HEK293 (cell line): ENCODE measurements around the gene SEPTIN2.
A peak's percentile ranks its signal among the peaks of the same experiment; 100 is the strongest.

Source experiments
- GLIS2 ChIP-seq: fragments of 450-650 bp; formaldehyde crosslinking; IDR thresholded peaks from 2 replicates; pipeline ENCODE4 v1.5.1; 2016; ENCODE audit warnings: missing biosample characterization, missing genetic modification characterization
- SCRT2 ChIP-seq: fragments of 450-650 bp; formaldehyde crosslinking; IDR thresholded peaks from 2 replicates; pipeline ENCODE4 v1.5.1; 2016; ENCODE audit warnings: missing biosample characterization, missing genetic modification characterization
- ZBTB44 ChIP-seq: fragments of 450-650 bp; IDR thresholded peaks from 2 replicates; pipeline ENCODE4 v1.5.1; 2018; ENCODE audit warnings: missing biosample characterization, mild to moderate bottlenecking, missing genetic modification characterization
- ZBTB48 ChIP-seq: fragments of 450-650 bp; formaldehyde crosslinking; IDR thresholded peaks from 2 replicates; pipeline ENCODE4 v1.5.1; 2016; ENCODE audit warnings: missing biosample characterization, missing genetic modification characterization
- ZFHX2 ChIP-seq: fragments of 450-650 bp; formaldehyde crosslinking; conservative IDR thresholded peaks from 2 replicates; pipeline ENCODE4 v1.5.1; 2016; ENCODE audit warnings: missing biosample characterization, missing genetic modification characterization
- ZNF24 ChIP-seq: fragments of 450-650 bp; formaldehyde crosslinking; IDR thresholded peaks from 2 replicates; pipeline ENCODE4 v1.5.1; 2016; ENCODE audit warnings: missing biosample characterization, missing genetic modification characterization
- ZNF274 ChIP-seq, 2 experiments: fragments of 200-500 bp in 1 of 2; fragments of 450-650 bp in 1 of 2; sonication (Bioruptor generic) in 1 of 2; formaldehyde crosslinking in 1 of 2; IDR thresholded peaks; 2 replicates each; pipeline versions ENCODE4 v1.5.1 to v1.6.1; 2014 to 2016; ENCODE audit warnings: borderline replicate concordance in 1 of 2, inconsistent platforms in 1 of 2, low read length in 1 of 2, missing biosample characterization in 1 of 2, missing genetic modification characterization in 1 of 2
- ZNF280D ChIP-seq: fragments of 450-650 bp; formaldehyde crosslinking; IDR thresholded peaks from 2 replicates; pipeline ENCODE4 v1.5.1; 2016; ENCODE audit warnings: missing biosample characterization, missing genetic modification characterization
- ZNF501 ChIP-seq: fragments of 450-650 bp; formaldehyde crosslinking; IDR thresholded peaks from 2 replicates; pipeline ENCODE4 v1.5.1; 2016; ENCODE audit warnings: missing biosample characterization, missing genetic modification characterization
- ZNF530 ChIP-seq: fragments of 450-650 bp; formaldehyde crosslinking; IDR thresholded peaks from 2 replicates; pipeline ENCODE4 v1.5.1; 2016; ENCODE audit warnings: low read depth, missing biosample characterization, missing genetic modification characterization
- ZNF621 ChIP-seq: fragments of 450-650 bp; formaldehyde crosslinking; IDR thresholded peaks from 2 replicates; pipeline ENCODE4 v1.5.1; 2017; ENCODE audit warnings: missing biosample characterization, missing genetic modification characterization
- ZNF629 ChIP-seq: fragments of 450-650 bp; formaldehyde crosslinking; IDR thresholded peaks from 2 replicates; pipeline ENCODE4 v1.5.1; 2017; ENCODE audit warnings: missing biosample characterization, missing genetic modification characterization
- ZNF692 ChIP-seq: fragments of 450-650 bp; formaldehyde crosslinking; IDR thresholded peaks from 2 replicates; pipeline ENCODE4 v1.5.1; 2016; ENCODE audit warnings: missing biosample characterization, missing genetic modification characterization
- ZNF707 ChIP-seq: fragments of 450-650 bp; formaldehyde crosslinking; IDR thresholded peaks from 2 replicates; pipeline ENCODE4 v1.5.1; 2016; ENCODE audit warnings: missing biosample characterization, missing genetic modification characterization
- ZNF768 ChIP-seq: fragments of 450-650 bp; formaldehyde crosslinking; IDR thresholded peaks from 2 replicates; pipeline ENCODE4 v1.5.1; 2018; ENCODE audit warnings: missing biosample characterization, mild to moderate bottlenecking, missing genetic modification characterization
- TF ChIP-seq, protein P1 (sequence below): fragments of 450-650 bp; formaldehyde crosslinking; IDR thresholded peaks from 2 replicates; pipeline ENCODE4 v1.5.1; 2016; ENCODE audit warnings: missing biosample characterization, missing genetic modification characterization
- TF ChIP-seq, protein P2 (sequence below): fragments of 450-650 bp; formaldehyde crosslinking; IDR thresholded peaks from 2 replicates; pipeline ENCODE4 v1.5.1; 2016; ENCODE audit warnings: missing biosample characterization, missing genetic modification characterization

The SEPTIN2 gene

DNA sequence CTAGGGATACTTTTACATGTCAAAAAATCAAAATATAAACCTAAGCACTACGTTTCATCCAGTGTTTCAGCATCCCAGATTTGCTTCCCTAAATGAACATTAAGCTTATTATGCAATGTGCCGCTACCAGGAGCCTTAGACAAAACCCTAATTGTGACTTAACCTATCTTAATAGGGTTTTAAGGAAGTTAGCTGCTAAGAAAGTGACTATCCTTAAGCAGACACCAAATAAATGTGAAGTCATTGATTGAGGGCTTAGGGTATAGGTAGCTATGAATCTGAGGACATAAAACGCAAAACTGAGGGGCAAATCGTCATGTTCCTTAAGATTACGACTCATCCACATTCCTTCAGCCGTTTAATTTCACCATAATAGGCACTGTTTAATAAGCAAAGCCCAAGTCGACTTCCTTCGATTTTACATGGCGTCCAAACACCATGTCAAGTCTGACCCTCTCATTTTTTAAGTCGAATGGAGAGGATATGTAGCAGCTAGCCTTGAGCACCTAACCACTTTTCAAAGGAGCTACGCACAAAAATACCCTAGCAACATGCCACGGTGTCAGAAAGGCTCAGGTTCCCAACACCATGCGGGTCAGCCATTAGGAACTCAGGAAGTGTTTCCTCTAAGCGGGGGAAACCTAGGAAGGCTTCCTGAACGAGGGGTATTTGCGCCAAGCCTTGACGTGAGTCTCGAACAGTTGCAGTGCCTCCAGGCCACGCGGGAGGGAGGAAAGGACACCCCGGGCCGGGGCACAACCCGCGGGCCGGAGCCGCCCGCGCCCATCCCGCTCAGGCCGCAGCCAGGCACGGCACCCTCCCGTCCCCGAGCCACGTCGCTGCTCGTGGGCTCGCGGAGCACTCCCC lies 1.3 kb upstream of the SEPTIN2 start (continued):
- TF ChIP-seq ZNF707 (tag by site-specific recombination), result no peak
- no peak for TF ChIP-seq ZNF621 (tag by site-specific recombination)
- TF ChIP-seq SCRT2 (tag by site-specific recombination), result no peak
- TF ChIP-seq ZNF768 (tag by site-specific recombination), result 0 out of 2 replicates have a peak, but pooled peaks have one; percentile 34
- peak; percentile 79; the same call in 1 of the 2 replicates for TF ChIP-seq ZBTB48
- TF ChIP-seq, protein P1, sequence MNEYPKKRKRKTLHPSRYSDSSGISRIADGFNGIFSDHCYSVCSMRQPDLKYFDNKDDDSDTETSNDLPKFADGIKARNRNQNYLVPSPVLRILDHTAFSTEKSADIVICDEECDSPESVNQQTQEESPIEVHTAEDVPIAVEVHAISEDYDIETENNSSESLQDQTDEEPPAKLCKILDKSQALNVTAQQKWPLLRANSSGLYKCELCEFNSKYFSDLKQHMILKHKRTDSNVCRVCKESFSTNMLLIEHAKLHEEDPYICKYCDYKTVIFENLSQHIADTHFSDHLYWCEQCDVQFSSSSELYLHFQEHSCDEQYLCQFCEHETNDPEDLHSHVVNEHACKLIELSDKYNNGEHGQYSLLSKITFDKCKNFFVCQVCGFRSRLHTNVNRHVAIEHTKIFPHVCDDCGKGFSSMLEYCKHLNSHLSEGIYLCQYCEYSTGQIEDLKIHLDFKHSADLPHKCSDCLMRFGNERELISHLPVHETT, result no peak
- TF ChIP-seq ZNF629, result no peak
- no peak for TF ChIP-seq ZNF274 (IDR thresholded peaks at IDR 0.05; ENCODE audit: low read length)
- TF ChIP-seq ZNF274 (tag by site-specific recombination; IDR thresholded peaks at IDR 0.05; ENCODE audit: borderline replicate concordance), result no peak
- no peak for TF ChIP-seq ZFHX2 (tag by site-specific recombination)
- no peak for TF ChIP-seq ZNF692 (tag by site-specific recombination)
- no peak for TF ChIP-seq GLIS2 (tag by site-specific recombination)
- TF ChIP-seq ZNF280D (tag by site-specific recombination), result no peak
- no peak for TF ChIP-seq ZNF24 (tag by site-specific recombination)
- TF ChIP-seq, protein P2, sequence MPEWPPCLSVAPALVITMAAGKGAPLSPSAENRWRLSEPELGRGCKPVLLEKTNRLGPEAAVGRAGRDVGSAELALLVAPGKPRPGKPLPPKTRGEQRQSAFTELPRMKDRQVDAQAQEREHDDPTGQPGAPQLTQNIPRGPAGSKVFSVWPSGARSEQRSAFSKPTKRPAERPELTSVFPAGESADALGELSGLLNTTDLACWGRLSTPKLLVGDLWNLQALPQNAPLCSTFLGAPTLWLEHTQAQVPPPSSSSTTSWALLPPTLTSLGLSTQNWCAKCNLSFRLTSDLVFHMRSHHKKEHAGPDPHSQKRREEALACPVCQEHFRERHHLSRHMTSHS (tag by site-specific recombination), result no peak
- no peak for TF ChIP-seq ZNF530 (tag by site-specific recombination)
- no peak for TF ChIP-seq ZNF501 (tag by site-specific recombination)
- TF ChIP-seq ZBTB44 (tag by site-specific recombination), result no peak
